Liver (tissue), 3 donors: Measurements from ENCODE around the gene KMT2E.
"Not testable (repeated sequence)": the region's sequence is repeated elsewhere in the genome, so short reads cannot be mapped to it uniquely, and the experiment has no call there.

Experiments
- CTCF ChIP-seq: fragments of 150-350 bp; IDR thresholded peaks from 2 replicates; pipeline ENCODE4 v1.5.1; 2017; ENCODE audit warnings: improper control_type of control experiment, low read depth, low read length; ENCODE audit not compliant: missing input control
- HNF4A ChIP-seq, 2 donors: conservative IDR thresholded peaks; 2 replicates each; pipeline ENCODE4 v1.6.1; 2016; ENCODE audit warnings: antibody characterized with exemption in 2 of 2, mild to moderate bottlenecking in 2 of 2
- JUND ChIP-seq, 2 donors: IDR thresholded peaks; 2 replicates each; pipeline ENCODE4 v1.6.1; 2016; ENCODE audit warnings: antibody characterized with exemption in 2 of 2
- MAX ChIP-seq: IDR thresholded peaks from 2 replicates; pipeline ENCODE4 v1.6.1; 2016; ENCODE audit warnings: antibody characterized with exemption
- NR2F2 ChIP-seq: IDR thresholded peaks from 2 replicates; pipeline ENCODE4 v1.6.1; 2016; ENCODE audit warnings: antibody characterized with exemption
- RAD21 ChIP-seq, 2 donors: IDR thresholded peaks; 2 replicates each; pipeline ENCODE4 v1.6.1; 2016; ENCODE audit warnings: antibody characterized with exemption in 2 of 2, mild to moderate bottlenecking in 2 of 2
- REST ChIP-seq: IDR thresholded peaks from 2 replicates; pipeline ENCODE4 v1.6.1; 2016; ENCODE audit warnings: antibody characterized with exemption, mild to moderate bottlenecking
- SP1 ChIP-seq: IDR thresholded peaks from 2 replicates; pipeline ENCODE4 v1.6.1; 2018; ENCODE audit warnings: antibody characterized with exemption, mild to moderate bottlenecking
- YY1 ChIP-seq: IDR thresholded peaks from 2 replicates; pipeline ENCODE4 v1.6.1; 2016; ENCODE audit warnings: antibody characterized with exemption, mild to moderate bottlenecking
- donor health status: healthy.
- donor health status: healthy.

- not testable (repeated sequence) for TF ChIP-seq CTCF; MAX; REST; NR2F2; JUND (IDR thresholded peaks at IDR 0.05); SP1; RAD21 (IDR thresholded peaks at IDR 0.05); HNF4A (conservative IDR thresholded peaks at IDR 0.05); YY1
Measured at GRCh38 chr7:105005486-105005885, 8.5 kb upstream of the KMT2E start.
